Esophagus squamous epithelium (tissue), 5 donors: ENCODE measurements around the gene PRRT1B. TPM values are rescaled to one million over a fixed set of nuclear protein-coding genes. Genes with fewer than 3 reads are reported as not detected.

ENCODE experiments used
- DNase-seq: peaks from one replicate; lab custom pipeline; 2025; lab: John Stamatoyannopoulos, UW
- H3K27ac ChIP-seq, 4 donors: fragments of 200-600 bp; sonication (generic); one replicate each; pipeline ENCODE4 v1.5.1; 2016 to 2019; ENCODE audit warnings: mild to moderate bottlenecking in 1 of 4
- H3K27me3 ChIP-seq, 4 donors: fragments of 200-600 bp; sonication (generic); 1 replicate in 3 of 4; 2 replicates in 1 of 4; pipeline versions ENCODE4 v1.5.1 to v1.6.0; 2017 to 2021; ENCODE audit warnings: antibody characterized with exemption in 1 of 4
- H3K36me3 ChIP-seq, 3 donors: fragments of 200-600 bp; sonication (generic); one replicate each; pipeline ENCODE4 v1.5.1; 2016 to 2019
- H3K4me1 ChIP-seq, 3 donors: fragments of 200-600 bp; sonication (generic); one replicate each; pipeline ENCODE4 v1.5.1; 2017 to 2019
- H3K4me3 ChIP-seq, 4 donors: fragments of 200-600 bp; sonication (generic); 1 replicate in 3 of 4; 2 replicates in 1 of 4; pipeline ENCODE4 v1.5.1; 2016 to 2019; ENCODE audit warnings: mild to moderate bottlenecking in 2 of 4, moderate library complexity in 1 of 4
- H3K9me3 ChIP-seq, 3 donors: fragments of 200-600 bp; sonication (generic); one replicate each; pipeline ENCODE4 v1.5.1; 2016 to 2019
- POLR2A ChIP-seq, 4 donors: fragments of 450-650 bp; IDR thresholded peaks; one replicate each; pipeline ENCODE4 v1.6.1; 2017; ENCODE audit warnings: antibody characterized with exemption in 4 of 4, mild to moderate bottlenecking in 4 of 4, moderate library complexity in 3 of 4
- WGBS, 2 donors: methylation state at CpG; one replicate each; pipeline ENCODE4 v1.1.5; 2018; 5-methylcytosine and 5-hydroxymethylcytosine counted together
- intact Hi-C: fragments of 100-400 bp; cut with DNase I; formaldehyde crosslinking; loops from one replicate; pipeline ENCODE4 v1.15.0; 2022
- total RNA-seq, 4 donors: library from RNA; depleted of rRNA; stranded (reverse); fragments of >200 nt; gene quantifications; one replicate each; pipeline ENCODE4 v1.1.0, GENCODE V29; 2016
- TF ChIP-seq, protein P1 (sequence below), 6 experiments: fragments of 450-650 bp in 4 of 6; fragments of 200-600 bp in 2 of 6; sonication (generic) in 2 of 6; IDR thresholded peaks; one replicate each; pipeline ENCODE4 v1.5.1; 2016 to 2019; ENCODE audit warnings: antibody characterized with exemption in 6 of 6, mild to moderate bottlenecking in 4 of 6, moderate library complexity in 4 of 6
- donor health status: DM: yes; HTN: yes; CAD: no.

PRRT1B gene
- total RNA-seq, 4 donors from 2014 or later, result not detected

DNA sequence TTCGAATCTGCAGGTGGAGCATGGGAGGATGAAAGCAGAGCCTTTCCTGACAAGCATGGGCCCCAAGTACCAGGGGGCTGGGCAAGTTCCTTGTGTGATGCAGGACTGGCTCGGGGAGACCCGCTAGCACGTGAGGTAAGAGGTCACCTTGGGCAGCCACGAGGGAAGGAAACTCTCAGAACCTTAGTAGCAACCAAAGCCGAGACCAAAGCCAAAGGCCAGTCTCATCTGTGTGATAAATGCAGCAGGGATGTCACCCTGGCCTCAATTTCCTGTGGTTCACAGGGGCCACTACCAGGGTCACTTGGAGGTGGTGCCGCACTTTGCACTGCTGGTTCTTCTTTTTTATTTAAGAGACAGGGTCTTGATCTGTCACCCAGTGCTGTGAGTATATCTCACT, 39.5 kb downstream of the PRRT1B start:
- TF ChIP-seq, protein P1, sequence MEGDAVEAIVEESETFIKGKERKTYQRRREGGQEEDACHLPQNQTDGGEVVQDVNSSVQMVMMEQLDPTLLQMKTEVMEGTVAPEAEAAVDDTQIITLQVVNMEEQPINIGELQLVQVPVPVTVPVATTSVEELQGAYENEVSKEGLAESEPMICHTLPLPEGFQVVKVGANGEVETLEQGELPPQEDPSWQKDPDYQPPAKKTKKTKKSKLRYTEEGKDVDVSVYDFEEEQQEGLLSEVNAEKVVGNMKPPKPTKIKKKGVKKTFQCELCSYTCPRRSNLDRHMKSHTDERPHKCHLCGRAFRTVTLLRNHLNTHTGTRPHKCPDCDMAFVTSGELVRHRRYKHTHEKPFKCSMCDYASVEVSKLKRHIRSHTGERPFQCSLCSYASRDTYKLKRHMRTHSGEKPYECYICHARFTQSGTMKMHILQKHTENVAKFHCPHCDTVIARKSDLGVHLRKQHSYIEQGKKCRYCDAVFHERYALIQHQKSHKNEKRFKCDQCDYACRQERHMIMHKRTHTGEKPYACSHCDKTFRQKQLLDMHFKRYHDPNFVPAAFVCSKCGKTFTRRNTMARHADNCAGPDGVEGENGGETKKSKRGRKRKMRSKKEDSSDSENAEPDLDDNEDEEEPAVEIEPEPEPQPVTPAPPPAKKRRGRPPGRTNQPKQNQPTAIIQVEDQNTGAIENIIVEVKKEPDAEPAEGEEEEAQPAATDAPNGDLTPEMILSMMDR (IDR thresholded peaks at IDR 0.05), result no peak
- TF ChIP-seq POLR2A (IDR thresholded peaks at IDR 0.05), result no peak
- DNase-seq, result no peak
- intact Hi-C loops, result no loop called here
- H3K27ac ChIP-seq, result peak overlapping the region in 1 of 4 donors; percentile 3
- H3K4me3 ChIP-seq, result no peak overlapping the region
- peaks cover 0 to 11% (median 0%) of the 10 kb centered on the region in 3 donors for H3K4me1 ChIP-seq
- no peaks in the 10 kb centered on the region for H3K27me3 ChIP-seq
- WGBS, 2 donors, result 62 to 67% methylated on average over 4 to 7 of the region's 7 CpGs
- H3K36me3 ChIP-seq, result peaks cover 28 to 87% (median 47%) of the 10 kb centered on the region in 3 donors
- H3K9me3 ChIP-seq, result no peaks in the 10 kb centered on the region

DNA sequence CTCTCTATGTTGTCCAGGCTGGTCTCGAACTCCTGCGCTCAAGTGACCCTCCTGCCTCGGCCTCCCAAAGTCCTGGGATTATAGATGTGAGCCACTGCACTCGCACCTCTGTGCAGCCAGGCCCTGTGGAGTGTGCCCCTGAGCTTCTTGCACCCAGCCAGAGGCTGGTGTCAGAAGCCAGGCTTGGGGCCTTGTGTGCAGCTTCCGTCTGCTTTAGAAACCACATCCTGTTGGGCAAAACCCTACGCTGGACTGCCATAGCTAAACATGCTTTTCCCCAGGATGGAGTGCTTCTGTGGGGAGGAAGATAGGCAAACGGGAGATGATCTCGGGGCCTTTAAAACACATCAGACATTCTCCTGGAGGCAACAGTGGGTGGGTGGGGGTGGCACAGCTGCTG, 40.1 kb downstream of the PRRT1B start:
- Histone ChIP-seq H3K27me3 (no peaks in the 10 kb centered on the region), H3K27ac (peak overlapping the region in 2 of 4 donors; percentile 1 to 3), H3K4me3 (no peak overlapping the region), H3K4me1 (peaks cover 0 to 14% (median 0%) of the 10 kb centered on the region in 3 donors), H3K9me3 (no peaks in the 10 kb centered on the region), H3K36me3 (peaks cover 27 to 87% (median 44%) of the 10 kb centered on the region in 3 donors)
- DNase-seq, result no peak
- WGBS, 2 donors, result 61 to 100% methylated on average over 2 to 6 of the region's 8 CpGs
- intact Hi-C loops, result no loop called here
- TF ChIP-seq, protein P1 (IDR thresholded peaks at IDR 0.05), result no peak
- TF ChIP-seq POLR2A (IDR thresholded peaks at IDR 0.05), result no peak

GRCh38 chr9:131587331-131587730, 42.0 kb downstream of the PRRT1B start:
- Histone ChIP-seq H3K27ac (no peak overlapping the region), H3K4me1 (peaks cover 0 to 28% (median 0%) of the 10 kb centered on the region in 3 donors), H3K36me3 (peaks cover 21 to 84% (median 41%) of the 10 kb centered on the region in 3 donors), H3K9me3 (no peaks in the 10 kb centered on the region), H3K27me3 (no peaks in the 10 kb centered on the region), H3K4me3 (no peak overlapping the region)
- no peak for DNase-seq
- intact Hi-C loops, result no loop called here
- TF ChIP-seq POLR2A (IDR thresholded peaks at IDR 0.05), result no peak
- TF ChIP-seq, protein P1 (IDR thresholded peaks at IDR 0.05), result no peak
- 64 to 77% methylated on average over 5 to 8 of the region's 9 CpGs for WGBS, 2 donors

DNA sequence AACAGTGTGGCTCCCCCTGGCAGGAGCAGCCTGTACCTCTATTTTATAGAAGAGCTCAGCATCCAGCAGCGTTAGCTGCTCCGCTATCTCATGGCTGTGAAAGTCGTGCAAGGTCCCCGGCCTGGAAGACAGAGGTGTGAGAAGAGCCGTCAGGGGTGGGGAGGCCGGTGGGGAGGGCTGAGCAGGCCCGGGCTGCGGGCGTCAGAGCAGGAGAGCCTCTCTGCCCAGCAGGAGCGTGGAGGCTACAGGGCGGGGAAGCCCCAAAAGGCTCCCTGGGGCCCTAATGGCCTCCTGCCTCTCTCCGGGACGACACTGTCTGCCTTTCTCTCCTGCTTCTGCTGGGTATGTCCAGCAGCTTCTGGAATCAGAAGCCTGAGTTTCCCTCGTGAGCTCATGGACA, 42.6 kb downstream of the PRRT1B start:
- no peak for DNase-seq
- Histone ChIP-seq H3K9me3 (no peaks in the 10 kb centered on the region), H3K27me3 (no peaks in the 10 kb centered on the region), H3K36me3 (peaks cover 21 to 81% (median 36%) of the 10 kb centered on the region in 3 donors), H3K4me1 (peaks cover 0 to 28% (median 0%) of the 10 kb centered on the region in 3 donors), H3K4me3 (no peak overlapping the region), H3K27ac (no peak overlapping the region)
- no peak for TF ChIP-seq POLR2A (IDR thresholded peaks at IDR 0.05)
- TF ChIP-seq, protein P1 (IDR thresholded peaks at IDR 0.05), result no peak
- intact Hi-C loops, result no loop called here
- WGBS, 2 donors, result 100% methylated on average over 1 of the region's 14 CpGs; no CpG with 5 or more reads in 1 of the 2 donors

GRCh38 chr9:131588396-131588795, 43.1 kb downstream of the PRRT1B start:
- H3K36me3 ChIP-seq, result peaks cover 21 to 81% (median 36%) of the 10 kb centered on the region in 3 donors
- H3K4me1 ChIP-seq, result peaks cover 0 to 28% (median 0%) of the 10 kb centered on the region in 3 donors
- H3K27me3 ChIP-seq, result no peaks in the 10 kb centered on the region
- no peak for DNase-seq
- intact Hi-C loops, result no loop called here
- TF ChIP-seq, protein P1 (IDR thresholded peaks at IDR 0.05), result no peak
- TF ChIP-seq POLR2A (IDR thresholded peaks at IDR 0.05), result no peak
- H3K27ac ChIP-seq, result no peak overlapping the region
- H3K4me3 ChIP-seq, result no peak overlapping the region
- H3K9me3 ChIP-seq, result no peaks in the 10 kb centered on the region
- WGBS, 2 donors, result 80% methylated on average over 7 of the region's 9 CpGs; no CpG with 5 or more reads in 1 of the 2 donors
